ENCODE measurements around the gene TSEN2.

The TSEN2 gene

GRCh38 chr3:12516873-12517272, 32.6 kb downstream of the TSEN2 start:
- in situ Hi-C loops (cut with MboI; ENCODE audit: low pct_unique_long_range_greater_than_20kb, low sequenced_read_pairs, unreplicated experiment) = no loop called here
- no peak for DNase-seq (ENCODE audit: low spot score)
- TF ChIP-seq, protein P1, sequence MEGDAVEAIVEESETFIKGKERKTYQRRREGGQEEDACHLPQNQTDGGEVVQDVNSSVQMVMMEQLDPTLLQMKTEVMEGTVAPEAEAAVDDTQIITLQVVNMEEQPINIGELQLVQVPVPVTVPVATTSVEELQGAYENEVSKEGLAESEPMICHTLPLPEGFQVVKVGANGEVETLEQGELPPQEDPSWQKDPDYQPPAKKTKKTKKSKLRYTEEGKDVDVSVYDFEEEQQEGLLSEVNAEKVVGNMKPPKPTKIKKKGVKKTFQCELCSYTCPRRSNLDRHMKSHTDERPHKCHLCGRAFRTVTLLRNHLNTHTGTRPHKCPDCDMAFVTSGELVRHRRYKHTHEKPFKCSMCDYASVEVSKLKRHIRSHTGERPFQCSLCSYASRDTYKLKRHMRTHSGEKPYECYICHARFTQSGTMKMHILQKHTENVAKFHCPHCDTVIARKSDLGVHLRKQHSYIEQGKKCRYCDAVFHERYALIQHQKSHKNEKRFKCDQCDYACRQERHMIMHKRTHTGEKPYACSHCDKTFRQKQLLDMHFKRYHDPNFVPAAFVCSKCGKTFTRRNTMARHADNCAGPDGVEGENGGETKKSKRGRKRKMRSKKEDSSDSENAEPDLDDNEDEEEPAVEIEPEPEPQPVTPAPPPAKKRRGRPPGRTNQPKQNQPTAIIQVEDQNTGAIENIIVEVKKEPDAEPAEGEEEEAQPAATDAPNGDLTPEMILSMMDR (IDR thresholded peaks at IDR 0.05; ENCODE audit: extremely low read depth, insufficient read depth, missing control alignments) = no peak

DNA sequence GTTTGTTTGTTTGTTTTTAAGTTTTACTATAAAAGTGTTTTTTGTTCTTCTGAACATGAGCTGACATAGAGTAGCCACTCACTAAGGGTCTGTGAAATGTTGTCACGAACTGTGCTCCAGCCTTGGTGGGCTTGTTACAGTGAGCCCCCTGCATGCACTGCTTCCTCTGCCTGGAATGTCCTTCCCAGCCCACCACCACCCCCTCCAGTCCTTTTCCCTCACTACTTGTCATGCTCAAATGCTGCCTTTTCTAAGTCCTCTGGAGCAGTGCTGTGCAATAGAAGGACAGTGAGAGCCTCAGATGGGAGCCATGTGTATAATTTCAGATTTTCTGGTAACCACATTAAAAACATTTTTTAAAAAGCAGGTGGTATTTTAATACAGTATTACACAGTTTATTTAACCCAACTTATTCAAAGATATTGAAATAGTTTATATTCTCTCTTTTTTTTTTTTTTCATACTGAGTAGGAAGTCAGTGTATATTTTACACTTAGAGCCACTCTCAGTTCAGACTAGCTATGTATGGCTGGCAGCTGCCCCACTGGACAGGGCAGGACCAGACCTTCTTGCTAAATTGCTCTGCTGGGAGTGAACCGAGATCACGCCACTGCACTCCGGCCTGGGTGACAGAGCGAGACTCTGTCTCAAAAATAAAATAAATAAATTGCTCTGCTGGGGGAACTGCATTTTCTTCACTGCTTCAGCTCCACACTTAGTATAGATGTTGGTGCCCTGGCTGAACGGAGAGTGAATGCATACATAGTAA, 34.2 kb downstream of the TSEN2 start:
- DNase-seq (ENCODE audit: low spot score) = no peak
- in situ Hi-C loops (cut with MboI; ENCODE audit: low pct_unique_long_range_greater_than_20kb, low sequenced_read_pairs, unreplicated experiment) = no loop called here
- TF ChIP-seq, protein P1 (IDR thresholded peaks at IDR 0.05; ENCODE audit: extremely low read depth, insufficient read depth, missing control alignments) = no peak

GRCh38 chr3:12521010-12521409, 36.7 kb downstream of the TSEN2 start:
- in situ Hi-C loops (cut with MboI; ENCODE audit: low pct_unique_long_range_greater_than_20kb, low sequenced_read_pairs, unreplicated experiment) = no loop called here
- DNase-seq (ENCODE audit: low spot score) = no peak
- TF ChIP-seq, protein P1 (IDR thresholded peaks at IDR 0.05; ENCODE audit: extremely low read depth, insufficient read depth, missing control alignments) = no peak

DNA sequence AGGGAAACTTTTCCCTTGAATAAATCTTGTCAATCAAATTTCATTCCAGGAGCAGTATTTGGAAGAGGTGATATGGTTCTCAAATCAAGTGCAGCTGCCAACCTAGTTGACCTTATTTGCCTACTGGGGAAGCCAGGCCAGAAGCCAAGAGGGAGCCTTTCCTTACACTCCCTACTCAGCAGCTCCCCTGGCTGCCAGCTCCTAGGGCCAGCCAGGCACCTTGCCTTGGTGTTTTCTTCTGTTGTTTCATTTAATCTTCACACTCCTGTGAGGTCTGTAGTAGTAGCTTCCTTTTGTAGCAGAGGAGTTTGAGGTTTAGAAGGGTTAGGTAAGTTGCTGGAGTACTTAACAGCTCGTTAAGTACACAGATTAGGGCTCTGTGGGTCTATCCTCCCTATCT, 38.4 kb downstream of the TSEN2 start:
- DNase-seq (ENCODE audit: low spot score) = no peak
- in situ Hi-C loops (cut with MboI; ENCODE audit: low pct_unique_long_range_greater_than_20kb, low sequenced_read_pairs, unreplicated experiment) = no loop called here
- TF ChIP-seq, protein P1 (IDR thresholded peaks at IDR 0.05; ENCODE audit: extremely low read depth, insufficient read depth, missing control alignments) = no peak

DNA sequence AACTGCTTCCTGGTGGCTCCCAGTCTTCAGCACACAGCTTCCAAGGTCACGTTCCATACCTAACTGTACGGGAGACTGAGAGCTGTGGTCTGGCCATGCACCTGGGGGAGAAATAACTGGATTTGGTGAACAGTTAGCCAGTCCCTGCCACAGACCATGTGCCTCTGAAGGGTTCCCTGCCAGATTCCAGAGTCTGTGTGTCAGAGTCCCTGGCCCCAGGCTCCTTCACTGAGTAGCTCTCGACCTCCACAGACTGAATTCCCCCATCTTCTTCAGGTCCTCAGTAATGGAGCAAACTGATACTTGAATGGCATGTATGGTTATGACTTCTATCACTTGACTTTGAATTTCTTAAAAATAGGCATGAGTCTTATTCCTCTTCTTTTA, 43.5 kb downstream of the TSEN2 start:
- in situ Hi-C loops (cut with MboI; ENCODE audit: low pct_unique_long_range_greater_than_20kb, low sequenced_read_pairs, unreplicated experiment) = no loop called here
- TF ChIP-seq, protein P1 (IDR thresholded peaks at IDR 0.05; ENCODE audit: extremely low read depth, insufficient read depth, missing control alignments) = no peak

GRCh38 chr3:12532182-12532581, 47.9 kb downstream of the TSEN2 start:
- TF ChIP-seq, protein P1 (IDR thresholded peaks at IDR 0.05; ENCODE audit: extremely low read depth, insufficient read depth, missing control alignments) = no peak
- no peak for DNase-seq (ENCODE audit: low spot score)
- in situ Hi-C loops (cut with MboI; ENCODE audit: low pct_unique_long_range_greater_than_20kb, low sequenced_read_pairs, unreplicated experiment) = no loop called here

More for the DNA sequence above, 43.5 kb downstream of the TSEN2 start:
- DNase-seq (ENCODE audit: low spot score) = no peak
